ENCODE results near the gene P2RX4.

DNA sequence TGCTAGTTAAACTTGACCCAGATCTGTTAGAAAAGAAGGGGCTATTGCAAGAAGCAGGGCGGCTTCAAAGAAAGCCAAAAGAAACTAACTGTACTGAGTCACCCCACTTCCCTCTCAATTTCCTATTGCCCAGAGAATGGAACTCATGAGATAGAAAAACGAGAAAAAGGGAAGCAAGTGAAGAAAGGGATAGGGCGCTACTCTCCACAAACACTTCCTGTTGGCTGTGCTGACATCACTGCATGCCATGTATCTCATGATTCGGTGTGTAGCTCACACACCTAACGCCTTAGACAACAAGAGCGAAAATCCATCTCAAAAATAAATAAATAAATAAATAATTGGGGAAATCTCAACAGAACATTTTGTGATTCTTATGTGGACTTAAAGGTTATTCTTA lies 13.0 kb upstream of the P2RX4 start:
- TF ChIP-seq, protein P1, sequence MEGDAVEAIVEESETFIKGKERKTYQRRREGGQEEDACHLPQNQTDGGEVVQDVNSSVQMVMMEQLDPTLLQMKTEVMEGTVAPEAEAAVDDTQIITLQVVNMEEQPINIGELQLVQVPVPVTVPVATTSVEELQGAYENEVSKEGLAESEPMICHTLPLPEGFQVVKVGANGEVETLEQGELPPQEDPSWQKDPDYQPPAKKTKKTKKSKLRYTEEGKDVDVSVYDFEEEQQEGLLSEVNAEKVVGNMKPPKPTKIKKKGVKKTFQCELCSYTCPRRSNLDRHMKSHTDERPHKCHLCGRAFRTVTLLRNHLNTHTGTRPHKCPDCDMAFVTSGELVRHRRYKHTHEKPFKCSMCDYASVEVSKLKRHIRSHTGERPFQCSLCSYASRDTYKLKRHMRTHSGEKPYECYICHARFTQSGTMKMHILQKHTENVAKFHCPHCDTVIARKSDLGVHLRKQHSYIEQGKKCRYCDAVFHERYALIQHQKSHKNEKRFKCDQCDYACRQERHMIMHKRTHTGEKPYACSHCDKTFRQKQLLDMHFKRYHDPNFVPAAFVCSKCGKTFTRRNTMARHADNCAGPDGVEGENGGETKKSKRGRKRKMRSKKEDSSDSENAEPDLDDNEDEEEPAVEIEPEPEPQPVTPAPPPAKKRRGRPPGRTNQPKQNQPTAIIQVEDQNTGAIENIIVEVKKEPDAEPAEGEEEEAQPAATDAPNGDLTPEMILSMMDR (IDR thresholded peaks at IDR 0.05) = no peak
- no peak for TF ChIP-seq POLR2AphosphoS5 (IDR thresholded peaks at IDR 0.05)
- TF ChIP-seq POLR2A (IDR thresholded peaks at IDR 0.05) = no peak
